PC-9 (cell line): ENCODE results near the gene FARP1.

Experiments
- CTCF ChIP-seq: fragments of 200-600 bp; sonication (generic); conservative IDR thresholded peaks from 2 replicates; pipeline ENCODE4 v1.6.1; 2017; ENCODE audit warnings: mixed run types, antibody characterized with exemption, mild to moderate bottlenecking, moderate library complexity
- EZH2 ChIP-seq: fragments of 200-600 bp; sonication (generic); IDR thresholded peaks from 2 replicates; pipeline ENCODE4 v1.8.0; 2017; ENCODE audit warnings: antibody characterized with exemption, low read depth

GRCh38 chr13:98243929-98244272 lies 101.0 kb downstream of the FARP1 start:
- TF ChIP-seq CTCF (no peak), EZH2 (no peak)
